Natural killer cell treated with Interleukin-12 subunit alpha and Interleukin-12 subunit beta and Interleukin-15 and Interleukin-18, amount 100 ng/mL, for 72 hours (primary cell): ENCODE results near the gene ZBTB17. TPM values are rescaled to one million over a fixed set of nuclear protein-coding genes. Genes with fewer than 3 reads are reported as not detected.
"Not testable (repeated sequence)": the region's sequence is repeated elsewhere in the genome, so short reads cannot be mapped to it uniquely, and the experiment has no call there.

ENCODE experiments used
- ATAC-seq, 2 donors: fragments of 150-1000 bp; cut with Tn5 transposase in 1 of 2; sonication (Bioruptor Pico), chemical (Tn5 transposase) in 1 of 2; 2 replicates each; pipeline ENCODE4 v1.10.0; 2021
- DNase-seq: peaks from one replicate; pipeline ENCODE4 v3.0.0; 2022; ENCODE audit warnings: low spot score
- H3K27ac Mint-ChIP-seq, 2 donors: 1 replicate in 1 of 2; 2 replicates in 1 of 2; pipeline ENCODE4 v1.8.0; 2022; ENCODE audit warnings: mixed read lengths in 2 of 2, mild to moderate bottlenecking in 1 of 2, moderate library complexity in 1 of 2
- H3K27me3 Mint-ChIP-seq, 2 donors: 1 replicate in 1 of 2; 2 replicates in 1 of 2; pipeline ENCODE4 v1.8.0; 2022; ENCODE audit warnings: mixed read lengths in 2 of 2
- H3K36me3 Mint-ChIP-seq: one replicate; pipeline ENCODE4 v1.8.0; 2022; ENCODE audit warnings: mixed read lengths
- H3K4me1 Mint-ChIP-seq, 2 donors: 1 replicate in 1 of 2; 2 replicates in 1 of 2; pipeline ENCODE4 v1.8.0; 2022; ENCODE audit warnings: low read depth in 2 of 2, mixed read lengths in 2 of 2, mild to moderate bottlenecking in 1 of 2
- H3K4me3 Mint-ChIP-seq: one replicate; pipeline ENCODE4 v1.8.0; 2022; ENCODE audit warnings: mixed read lengths
- H3K9me3 Mint-ChIP-seq: 2 replicates; pipeline ENCODE4 v1.8.0; 2022; ENCODE audit warnings: mixed read lengths
- total RNA-seq, 2 donors: library from RNA; stranded (reverse); gene quantifications; one replicate each; pipeline ENCODE4 v1.2.3, GENCODE V29; 2022

The ZBTB17 gene
- total RNA-seq, 2 donors from 2014 or later, result 75.6 to 102 TPM

DNA sequence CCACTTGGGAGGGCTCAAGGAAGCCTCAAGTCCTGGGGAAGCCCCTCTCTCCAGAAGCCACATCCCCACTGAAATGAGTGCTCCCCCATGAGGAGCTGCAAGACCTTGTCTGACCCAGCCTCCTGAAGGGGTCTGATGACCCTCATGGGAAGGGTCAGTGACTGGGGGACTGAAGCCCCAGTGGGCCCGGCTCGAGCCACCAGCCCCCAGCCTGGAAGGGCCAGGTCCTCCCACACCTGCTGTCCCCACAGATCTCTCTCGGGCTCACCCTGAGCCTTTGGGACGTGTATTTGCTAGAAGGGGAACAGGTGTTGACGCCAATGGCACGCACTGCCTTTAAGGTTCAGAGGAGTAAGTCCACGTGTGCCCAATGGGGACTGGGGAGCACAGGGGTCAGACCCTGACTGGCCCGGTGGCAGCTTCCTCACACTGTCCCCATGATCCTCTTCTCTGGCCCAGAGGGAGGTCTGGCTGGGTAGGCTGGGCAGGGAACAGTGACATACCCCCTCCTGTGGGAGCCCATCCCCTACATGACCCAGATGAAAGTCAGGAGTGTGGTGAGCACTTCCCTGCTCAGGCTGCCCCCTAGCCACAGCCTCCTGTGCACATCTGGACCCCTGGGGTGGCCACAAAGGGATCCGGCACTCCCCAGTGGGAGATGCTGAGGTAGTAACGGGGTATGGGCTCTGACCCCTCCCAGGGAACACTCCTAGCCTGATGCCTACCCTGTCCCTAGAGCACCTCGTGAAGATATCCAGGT, 15.7 kb upstream of the ZBTB17 start:
- no peaks in the 10 kb centered on the region for H3K36me3 Mint-ChIP-seq
- ATAC-seq (no peak), DNase-seq (no peak)
- H3K4me1 Mint-ChIP-seq, result peaks cover 0 to 2% of the 10 kb centered on the region in 2 donors
- H3K9me3 Mint-ChIP-seq, result no peaks in the 10 kb centered on the region
- H3K27me3 Mint-ChIP-seq, result no peaks in the 10 kb centered on the region
- H3K4me3 Mint-ChIP-seq, result no peak overlapping the region
- H3K27ac Mint-ChIP-seq, result no peak overlapping the region

GRCh38 chr1:15989776-15990175, 13.9 kb upstream of the ZBTB17 start:
- H3K4me1 Mint-ChIP-seq, result peaks cover 6 to 10% of the 10 kb centered on the region in 2 donors
- no peaks in the 10 kb centered on the region for H3K27me3 Mint-ChIP-seq
- H3K36me3 Mint-ChIP-seq, result no peaks in the 10 kb centered on the region
- H3K9me3 Mint-ChIP-seq, result no peaks in the 10 kb centered on the region
- DNase-seq, result no peak
- no peak overlapping the region for H3K4me3 Mint-ChIP-seq
- ATAC-seq, result no peak
- no peak overlapping the region for H3K27ac Mint-ChIP-seq

DNA sequence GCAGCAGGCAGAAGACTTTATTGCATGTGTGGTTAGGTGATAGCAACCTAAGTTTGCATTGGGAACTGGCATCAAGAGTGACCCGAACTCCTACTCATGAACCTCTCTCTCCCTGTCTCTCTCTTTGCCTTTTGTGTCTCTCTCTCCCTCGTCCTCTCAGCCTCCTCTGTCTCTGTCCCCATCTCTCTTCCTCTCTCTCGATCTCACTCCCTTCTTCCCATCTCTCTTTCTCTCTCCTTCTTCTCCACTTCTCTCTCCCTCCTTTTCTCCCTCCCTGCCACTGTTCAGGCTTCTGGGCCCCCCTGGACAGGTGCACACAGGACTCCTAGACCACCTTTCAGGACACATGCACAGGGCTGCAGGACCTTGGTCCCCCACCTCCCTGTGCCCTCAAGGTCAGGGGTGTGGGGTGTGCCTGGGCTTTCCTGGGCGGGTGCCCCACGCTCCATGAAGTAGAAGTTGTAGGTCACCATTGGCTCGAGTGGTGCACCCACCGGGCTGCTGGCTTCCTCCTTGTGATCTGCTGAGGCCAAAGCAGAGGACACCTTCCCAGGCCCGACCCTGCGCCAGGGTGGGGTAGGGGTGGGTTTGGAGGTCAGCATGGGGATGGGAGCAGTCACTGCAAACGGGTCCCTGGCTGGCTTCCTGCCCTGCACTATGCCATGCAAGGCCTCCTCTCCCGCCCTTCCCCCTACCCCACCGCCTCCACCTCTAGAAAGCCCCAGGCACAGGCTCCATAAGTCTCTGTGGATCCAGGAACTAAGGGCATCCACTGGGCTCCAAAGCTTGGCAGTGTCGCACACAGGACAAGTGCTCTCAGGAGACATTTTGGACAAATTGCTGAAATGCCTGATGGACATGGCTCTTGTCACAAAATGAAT, 13.2 kb upstream of the ZBTB17 start:
- Mint-ChIP-seq H3K27me3 (no peaks in the 10 kb centered on the region), H3K36me3 (no peaks in the 10 kb centered on the region), H3K4me3 (no peak overlapping the region), H3K4me1 (peaks cover 6 to 8% of the 10 kb centered on the region in 2 donors), H3K27ac (no peak overlapping the region), H3K9me3 (no peaks in the 10 kb centered on the region)
- no peak for DNase-seq
- ATAC-seq, result peak in 1 of 2 donors; percentile 16

GRCh38 chr1:15985611-15986297, 9.9 kb upstream of the ZBTB17 start:
- peak overlapping the region; percentile 58 for H3K4me3 Mint-ChIP-seq

DNA sequence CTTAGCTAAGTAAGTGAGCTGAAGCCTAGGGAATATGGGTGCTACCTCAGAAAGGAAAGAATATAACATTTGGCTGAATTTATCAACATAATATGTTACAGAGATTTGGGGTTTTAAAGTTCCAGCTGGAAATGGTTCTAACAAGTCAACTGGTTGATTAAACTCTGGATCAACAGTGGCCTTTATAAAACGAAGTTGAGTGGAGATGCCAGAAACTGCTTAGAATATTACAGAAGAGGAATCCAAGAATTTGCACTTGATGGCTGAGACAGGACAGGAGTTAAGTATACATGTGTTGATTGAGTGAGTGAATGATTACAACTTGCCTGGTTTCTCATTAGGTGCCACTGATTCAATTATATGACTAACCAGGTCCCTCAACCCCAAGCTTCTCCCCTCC, 7.4 kb upstream of the ZBTB17 start:
- DNase-seq, result no peak
- H3K27ac Mint-ChIP-seq, result peak overlapping the region in 1 of 2 donors; percentile 28

More at GRCh38 chr1:15985611-15986297, 9.9 kb upstream of the ZBTB17 start:
- ATAC-seq, result no peak
- Mint-ChIP-seq H3K36me3 (no peaks in the 10 kb centered on the region), H3K4me1 (peaks cover 6 to 8% of the 10 kb centered on the region in 2 donors), H3K27me3 (peaks cover 11 to 14% of the 10 kb centered on the region in 2 donors), H3K9me3 (no peaks in the 10 kb centered on the region), H3K27ac (peak overlapping the region in 1 of 2 donors; percentile 57)
- DNase-seq, result no peak

GRCh38 chr1:15981679-15982078, 5.8 kb upstream of the ZBTB17 start:
- no peaks in the 10 kb centered on the region for H3K36me3 Mint-ChIP-seq
- H3K4me1 Mint-ChIP-seq, result peaks cover 8 to 9% of the 10 kb centered on the region in 2 donors
- H3K9me3 Mint-ChIP-seq, result no peaks in the 10 kb centered on the region
- ATAC-seq (no peak), DNase-seq (no peak)
- no peak overlapping the region for H3K27ac Mint-ChIP-seq
- H3K4me3 Mint-ChIP-seq, result no peak overlapping the region
- H3K27me3 Mint-ChIP-seq, result peaks cover 14 to 16% of the 10 kb centered on the region in 2 donors

More for the DNA sequence above, 7.4 kb upstream of the ZBTB17 start:
- no peak for ATAC-seq
- Mint-ChIP-seq H3K36me3 (no peaks in the 10 kb centered on the region), H3K27me3 (peaks cover 14 to 16% of the 10 kb centered on the region in 2 donors), H3K4me3 (no peak overlapping the region), H3K9me3 (no peaks in the 10 kb centered on the region), H3K4me1 (peaks cover 6 to 8% of the 10 kb centered on the region in 2 donors)

DNA sequence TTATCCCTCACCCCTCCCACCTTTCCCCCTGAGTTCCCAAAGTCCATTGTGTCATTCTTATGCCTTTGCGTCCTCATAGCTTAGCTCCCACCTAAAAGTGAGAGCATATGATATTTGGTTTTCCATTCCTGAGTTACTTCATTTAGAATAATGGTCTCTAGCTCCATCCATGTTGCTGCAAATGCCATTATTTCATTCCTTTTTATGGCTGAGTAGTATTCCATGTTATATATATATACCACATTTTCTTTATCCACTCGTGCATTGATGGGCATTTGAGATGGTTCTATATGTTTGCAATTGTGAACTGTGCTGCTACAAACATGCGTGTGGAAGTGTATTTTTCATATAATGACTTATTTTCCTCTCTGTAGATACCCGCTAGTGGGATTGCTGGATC, 2.0 kb upstream of the ZBTB17 start:
- ATAC-seq, H3K27ac Mint-ChIP-seq, H3K4me3 Mint-ChIP-seq, H3K27me3 Mint-ChIP-seq, H3K9me3 Mint-ChIP-seq, DNase-seq, H3K36me3 Mint-ChIP-seq: not testable (repeated sequence)
- peaks cover 21 to 24% of the 10 kb centered on the region in 2 donors for H3K4me1 Mint-ChIP-seq

GRCh38 chr1:15975358-15975804, 520 bp downstream of the ZBTB17 start:
- Mint-ChIP-seq H3K27ac (peak overlapping the region; percentile 86 to 95), H3K4me1 (peaks cover 33 to 41% of the 10 kb centered on the region in 2 donors)
- ATAC-seq, result peak; percentile 93

DNA sequence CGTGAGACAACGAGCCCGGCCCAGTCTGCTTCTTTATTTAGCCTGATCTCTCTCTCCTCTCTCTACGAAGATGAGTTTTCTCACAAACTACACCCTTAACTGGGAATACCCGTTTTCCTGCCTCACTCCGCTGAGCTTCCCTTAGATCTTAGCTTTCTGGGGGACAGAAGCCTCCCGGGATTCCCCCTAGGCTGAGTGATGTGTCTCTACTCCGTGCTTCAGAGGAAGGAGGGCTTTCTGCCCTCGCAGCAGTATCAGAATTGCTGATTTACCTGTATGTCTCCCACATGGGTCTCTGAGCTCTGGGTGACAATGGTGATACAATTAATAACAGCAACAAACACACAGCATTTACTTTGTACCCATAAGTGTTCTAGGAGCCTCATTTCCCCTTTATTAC, 1.0 kb downstream of the ZBTB17 start:
- peak overlapping the region; percentile 86 to 95 for H3K27ac Mint-ChIP-seq
- no peak for ATAC-seq
- peaks cover 19% of the 10 kb centered on the region for H3K36me3 Mint-ChIP-seq
- no peaks in the 10 kb centered on the region for H3K9me3 Mint-ChIP-seq
- peak overlapping the region; percentile 96 for H3K4me3 Mint-ChIP-seq
- peaks cover 0 to 5% of the 10 kb centered on the region in 2 donors for H3K27me3 Mint-ChIP-seq
- H3K4me1 Mint-ChIP-seq, result peaks cover 36 to 45% of the 10 kb centered on the region in 2 donors
- no peak for DNase-seq

More at GRCh38 chr1:15975358-15975804, 520 bp downstream of the ZBTB17 start:
- peaks cover 0 to 5% of the 10 kb centered on the region in 2 donors for H3K27me3 Mint-ChIP-seq
- peak; percentile 92 for DNase-seq
- H3K36me3 Mint-ChIP-seq, result peaks cover 14% of the 10 kb centered on the region
- peak overlapping the region; percentile 96 for H3K4me3 Mint-ChIP-seq
- H3K9me3 Mint-ChIP-seq, result no peaks in the 10 kb centered on the region

DNA sequence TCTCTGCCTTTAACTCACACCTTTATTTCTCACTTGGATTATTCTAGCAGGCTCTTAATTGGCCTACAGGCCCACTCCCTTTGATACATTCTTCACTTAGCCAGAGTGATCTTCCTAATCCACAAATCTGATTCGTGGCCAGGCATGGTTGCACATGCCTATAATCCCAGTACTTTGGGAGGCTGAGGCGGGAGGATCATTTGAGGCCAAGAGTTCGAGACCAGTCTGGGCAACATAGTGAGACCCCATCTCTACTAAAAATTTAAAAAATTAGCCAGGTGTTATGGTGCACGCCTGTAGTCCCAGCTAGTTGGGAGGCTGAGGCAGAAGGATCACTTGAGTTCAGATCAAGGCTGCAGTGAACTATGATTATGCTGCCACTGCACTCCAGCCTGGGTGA, 2.1 kb downstream of the ZBTB17 start:
- H3K4me1 Mint-ChIP-seq, result peaks cover 38 to 46% of the 10 kb centered on the region in 2 donors
- peak overlapping the region; percentile 1 for H3K4me3 Mint-ChIP-seq
- ATAC-seq (no peak), DNase-seq (no peak)
- no peaks in the 10 kb centered on the region for H3K27me3 Mint-ChIP-seq
- no peaks in the 10 kb centered on the region for H3K9me3 Mint-ChIP-seq
- H3K36me3 Mint-ChIP-seq, result peaks cover 20% of the 10 kb centered on the region
- peak overlapping the region in 1 of 2 donors; percentile 32 for H3K27ac Mint-ChIP-seq

- no peaks in the 10 kb centered on the region for H3K9me3 Mint-ChIP-seq
- peaks cover 49 to 57% of the 10 kb centered on the region in 2 donors for H3K4me1 Mint-ChIP-seq
- peak overlapping the region; percentile 40 for H3K4me3 Mint-ChIP-seq
- peaks cover 31% of the 10 kb centered on the region for H3K36me3 Mint-ChIP-seq
- no peak for DNase-seq
- ATAC-seq, result no peak
- peak overlapping the region in 1 of 2 donors; percentile 66 for H3K27ac Mint-ChIP-seq
- no peaks in the 10 kb centered on the region for H3K27me3 Mint-ChIP-seq
Observed at GRCh38 chr1:15972409-15972808, 3.5 kb downstream of the ZBTB17 start.

GRCh38 chr1:15970911-15971310, 5.0 kb downstream of the ZBTB17 start:
- no peak for DNase-seq
- H3K27ac Mint-ChIP-seq, result no peak overlapping the region
- no peak overlapping the region for H3K4me3 Mint-ChIP-seq
- no peaks in the 10 kb centered on the region for H3K27me3 Mint-ChIP-seq
- peaks cover 31% of the 10 kb centered on the region for H3K36me3 Mint-ChIP-seq
- peaks cover 54 to 63% of the 10 kb centered on the region in 2 donors for H3K4me1 Mint-ChIP-seq
- no peak for ATAC-seq
- H3K9me3 Mint-ChIP-seq, result no peaks in the 10 kb centered on the region

GRCh38 chr1:15969321-15969880, 6.5 kb downstream of the ZBTB17 start:
- ATAC-seq, result no peak
- peaks cover 59 to 69% of the 10 kb centered on the region in 2 donors for H3K4me1 Mint-ChIP-seq
- H3K27ac Mint-ChIP-seq, result peak overlapping the region; percentile 21 to 48
- no peak overlapping the region for H3K4me3 Mint-ChIP-seq
- H3K27me3 Mint-ChIP-seq, result no peaks in the 10 kb centered on the region
- H3K9me3 Mint-ChIP-seq, result no peaks in the 10 kb centered on the region
- DNase-seq, result no peak
- H3K36me3 Mint-ChIP-seq, result peaks cover 31% of the 10 kb centered on the region
